K562 (cell line): ENCODE measurements around the gene TRAPPC2L. TPM values are rescaled to one million over a fixed set of nuclear protein-coding genes. Genes with fewer than 3 reads are reported as not detected.

Source experiments
- ATAC-seq: fragments of 200-7000 bp; cut with Tn5 transposase; 3 replicates; pipeline ENCODE4 v1.9.1; 2020; ENCODE audit warnings: moderate library complexity
- BruUV-seq: library from RNA; stranded (reverse); fragments of 400-500 nt; replicated peaks from 2 replicates; lab custom pipeline; 2021; lab: Mats Ljungman, UMichigan
- CTCF ChIA-PET: fragments of 300-600 bp; formaldehyde crosslinking; extraction: SDS; loops from one replicate; lab custom pipeline; 2021; ENCODE audit warnings: low intra/inter-chr PET ratio; lab: Yijun Ruan, JAX
- POLR2A ChIA-PET: fragments of 300-600, 350-650 bp; sonication (Branson Sonifier 250); formaldehyde crosslinking; extraction: SDS; loops from one replicate; lab custom pipeline; 2021; ENCODE audit warnings: antibody characterized with exemption, inconsistent platforms; lab: Yijun Ruan, JAX
- DNase-seq, 4 experiments: peaks; one replicate each; pipeline versions ENCODE4 v3.0.0 to v3.0.0-alpha.2; 2011 to 2018; ENCODE audit warnings: low spot score in 3 of 4, mixed read lengths in 3 of 4; ENCODE audit errors: extremely low read depth in 1 of 4
- FAIRE-seq: peaks from 2 replicates; lab custom pipeline; 2011; peaks lifted over from hg19 to GRCh38; lab: Jason Lieb, UNC
- H2AFZ ChIP-seq: 2 replicates; pipeline ENCODE4 v1.6.0; 2011; ENCODE audit warnings: low read depth, low read length, control low read depth, inconsistent platforms
- H3K27ac ChIP-seq: fragments of 200-600 bp; 3 replicates; pipeline ENCODE4 v1.8.0; 2011; ENCODE audit warnings: low read depth, mild to moderate bottlenecking, control low read depth, inconsistent platforms, low read length, moderate library complexity, mixed read lengths; ENCODE audit errors: extremely low read depth
- H3K27me3 ChIP-seq, 2 experiments: fragments of 300-600 bp in 1 of 2; 2 replicates in 1 of 2; 3 replicates in 1 of 2; pipeline versions ENCODE4 v1.6.0 to v1.8.0; 2011; ENCODE audit warnings: inconsistent platforms in 2 of 2, low read length in 2 of 2, mild to moderate bottlenecking in 1 of 2, mixed read lengths in 1 of 2, moderate library complexity in 1 of 2; ENCODE audit not compliant: control insufficient read depth in 2 of 2, insufficient read depth in 2 of 2
- H3K36me3 ChIP-seq: fragments of 300-600 bp; 3 replicates; pipeline ENCODE4 v1.8.0; 2011; ENCODE audit warnings: mild to moderate bottlenecking, low read length, inconsistent platforms; ENCODE audit not compliant: control insufficient read depth, insufficient read depth
- H3K4me1 ChIP-seq, 2 experiments: fragments of 200-600 bp in 1 of 2; replicated peaks in 1 of 2; 2 replicates in 1 of 2; 3 replicates in 1 of 2; pipeline versions ENCODE4 v1.5.1 to v1.8.0; 2011; ENCODE audit warnings: inconsistent platforms in 2 of 2, low read length in 2 of 2, mild to moderate bottlenecking in 1 of 2, mixed read lengths in 1 of 2, moderate library complexity in 1 of 2; ENCODE audit not compliant: control insufficient read depth in 2 of 2, insufficient read depth in 2 of 2
- H3K4me2 ChIP-seq: 2 replicates; pipeline ENCODE4 v1.6.1; 2011; ENCODE audit warnings: low read length, control low read depth, inconsistent platforms, mixed read lengths; ENCODE audit not compliant: insufficient read depth
- H3K4me3 ChIP-seq: fragments of 200-600 bp; sonication (generic), shearing (Covaris generic); 2 replicates; pipeline ENCODE4 v1.5.1; 2016; ENCODE audit warnings: control low read depth, inconsistent platforms
- H3K79me2 ChIP-seq: fragments of 200-600 bp; 3 replicates; pipeline ENCODE4 v1.8.0; 2011; ENCODE audit warnings: low read length, inconsistent platforms; ENCODE audit not compliant: control insufficient read depth, insufficient read depth
- H3K9ac ChIP-seq, 2 experiments: 2 replicates each; pipeline versions ENCODE4 v1.6.0 to v1.6.1; 2011; ENCODE audit warnings: low read depth in 2 of 2, low read length in 2 of 2, control low read depth in 1 of 2, inconsistent platforms in 1 of 2, mild to moderate bottlenecking in 1 of 2, mixed read lengths in 1 of 2; ENCODE audit not compliant: insufficient read depth in 1 of 2
- H3K9me1 ChIP-seq: one replicate; pipeline ENCODE4 v1.6.0; 2011; ENCODE audit warnings: inconsistent platforms, mild to moderate bottlenecking, low read length, moderate library complexity; ENCODE audit not compliant: control insufficient read depth, insufficient read depth
- H3K9me3 ChIP-seq: replicated peaks from 2 replicates; pipeline ENCODE4 v1.5.1; 2011; ENCODE audit warnings: low read depth, low read length, inconsistent platforms; ENCODE audit not compliant: control insufficient read depth, insufficient read depth
- H4K20me1 ChIP-seq: replicated peaks from 2 replicates; pipeline ENCODE4 v1.6.1; 2011; ENCODE audit warnings: low read length, inconsistent platforms, mixed read lengths; ENCODE audit not compliant: control insufficient read depth, insufficient read depth
- MIER1 ChIP-seq: fragments of 450-650 bp; IDR thresholded peaks from 2 replicates; pipeline ENCODE4 v1.6.1; 2016; ENCODE audit warnings: antibody characterized with exemption, mild to moderate bottlenecking, low read depth
- NFIC ChIP-seq: fragments of 450-650 bp; IDR thresholded peaks from 2 replicates; pipeline ENCODE4 v1.6.1; 2017; ENCODE audit warnings: mild to moderate bottlenecking, inconsistent platforms
- POLR2G ChIP-seq: fragments of 200-400 bp; formaldehyde crosslinking; IDR thresholded peaks from 2 replicates; pipeline ENCODE4 v1.6.1; 2017; ENCODE audit warnings: low read depth, mild to moderate bottlenecking, antibody characterized with exemption, low read length, moderate library complexity
- WGBS: fragments of 100-300 bp; shearing (Covaris generic); methylation state at CpG from one replicate; pipeline ENCODE4 v1.1.6; 2016; ENCODE audit warnings: low coverage, mixed read lengths; ENCODE audit not compliant: insufficient coverage; ENCODE audit errors: missing lambda C conversion rate; 5-methylcytosine and 5-hydroxymethylcytosine counted together
- in situ Hi-C: fragments of 300-500 bp; cut with MboI; formaldehyde crosslinking; loops from 4 replicates; pipeline ENCODE4 v1.15.0; 2018; ENCODE audit warnings: inconsistent platforms, mixed read lengths
- intact Hi-C: fragments of 100-400 bp; cut with micrococcal nuclease; formaldehyde crosslinking; loops from 2 replicates; pipeline ENCODE4 v1.14.2; 2022
- polyA plus RNA-seq, 8 experiments: library from polyadenylated mRNA; depleted of rRNA in 4 of 8; stranded (reverse) in 5 of 8; unstranded in 3 of 8; fragments of >200 nt; fragmentation: Nextera tagmentation in 2 of 8; fragmentation: Illumina TruSeq in 1 of 8; extraction: Ambion mirVana in 2 of 8; extraction: Trizol in 1 of 8; gene quantifications; 2 replicates each; pipeline versions ENCODE4 v1.2.1 to v1.2.3, GENCODE V29; 2011 to 2014; ENCODE audit warnings: inconsistent platforms in 1 of 8, missing spikeins in 1 of 8
- total RNA-seq, 7 experiments: library from RNA; depleted of rRNA in 6 of 7; stranded (reverse); fragments of >200 nt in 6 of 7; fragmentation: Illumina TruSeq in 2 of 7; extraction: Trizol in 2 of 7; gene quantifications; 2 replicates each; pipeline versions ENCODE4 v1.2.1 to v1.2.3, GENCODE V29; 2011 to 2021; ENCODE audit warnings: low replicate concordance in 1 of 7

TRAPPC2L gene
- total and polyA plus RNA-seq, 9 of the 15 experiments (the other 6 are each of a cell fraction or from before 2014, with no cell fraction given): 60.4 to 398 (median 97.5) TPM

- WGBS: 33% methylated on average over 12 of the region's 20 CpGs
- in situ Hi-C loops: no loop called here
- TF ChIP-seq MIER1 (no peak), POLR2G (peak; percentile 3; the same call in 1 of the 2 replicates), NFIC (peak; percentile 56; the same call in 1 of the 2 replicates)
- Histone ChIP-seq H3K4me1 (peaks cover 7 to 75% of the 10 kb centered on the region in 2 experiments; a peak in 4 of 5 replicates), H2AFZ (no peak within 1 kb of the TSS), H3K4me2 (no peak within 1 kb of the TSS), H3K36me3 (peaks cover 9% of the 10 kb centered on the region; the same call in 2 of the 3 replicates), H3K79me2 (no peaks in the 10 kb centered on the region), H3K4me3 (no peak within 1 kb of the TSS), H3K27me3 (no peaks in the 10 kb centered on the region), H3K9ac (peak within 1 kb of the TSS in 1 of 2 experiments; percentile 42; a peak in 1 of 4 replicates), H4K20me1 (0 out of 2 replicates have a peak, but pooled peaks cover 4% of the 10 kb centered on the region), H3K9me3 (no peaks in the 10 kb centered on the region), H3K27ac (no peak within 1 kb of the TSS), H3K9me1 (no peaks in the 10 kb centered on the region)
- ChIA-PET CTCF (no interaction called here), POLR2A (interaction anchor here (0.7 to 1.7 kb wide), 4 partner anchors 9 to 54 kb away, joined by 3 to 7 read pairs (median 4); no protein-coding TSS in a partner anchor)
- ATAC-seq: no peak
- no TSS peak for BruUV-seq
- peak; percentile 29 for FAIRE-seq
- no peak for DNase-seq
- intact Hi-C loops: no loop called here
Measured at GRCh38 chr16:88866151-88866920, 9.4 kb downstream of the TRAPPC2L start, which contains the start of gene PABPN1L. PABPN1L (minus strand) TSS chr16:88866660; CDS start chr16:88866606, 54 bp downstream.
